GM12878 (cell line): Measurements from ENCODE around the gene DXO. TPM values are rescaled to one million over a fixed set of nuclear protein-coding genes. Genes with fewer than 3 reads are reported as not detected.

Experiments
- ATAC-seq: fragments of 200-7000 bp; cut with Tn5 transposase; 3 replicates; pipeline ENCODE4 v1.9.1; 2020; ENCODE audit warnings: mild to moderate bottlenecking, moderate library complexity
- BruUV-seq: library from RNA; stranded (reverse); fragments of 400-500 nt; replicated peaks from 2 replicates; lab custom pipeline; 2021; lab: Mats Ljungman, UMichigan
- CTCF ChIA-PET: fragments of 300-600 bp; sonication (Branson Sonifier 250); formaldehyde crosslinking; extraction: SDS; loops from one replicate; lab custom pipeline; 2021; ENCODE audit warnings: inconsistent platforms; lab: Yijun Ruan, JAX
- POLR2A ChIA-PET: fragments of 350-600 bp; formaldehyde crosslinking; extraction: SDS; loops from one replicate; lab custom pipeline; 2021; ENCODE audit warnings: inconsistent platforms; lab: Charles Lee
- RAD21 ChIA-PET: fragments of 300-600 bp; sonication (Branson Sonifier 250); formaldehyde crosslinking; loops from one replicate; lab custom pipeline; 2023; ENCODE audit warnings: antibody characterized with exemption; ENCODE audit not compliant: unreplicated experiment; lab: Charles Lee
- SMC1A ChIA-PET: fragments of 300-600 bp; sonication (Branson Sonifier 250); formaldehyde crosslinking; loops from one replicate; lab custom pipeline; 2023; ENCODE audit not compliant: unreplicated experiment, uncharacterized antibody; lab: Charles Lee
- DNase-seq: peaks from one replicate; pipeline ENCODE4 v3.0.0-alpha.2; 2011; ENCODE audit warnings: low read depth, low spot score
- FAIRE-seq: peaks from 3 replicates; lab custom pipeline; 2011; peaks lifted over from hg19 to GRCh38; lab: Jason Lieb, UNC
- H2AFZ ChIP-seq: 2 replicates; pipeline ENCODE4 v1.6.0; 2011; ENCODE audit warnings: low read depth, low read length, control low read depth; ENCODE audit not compliant: control insufficient read depth
- H3K27ac ChIP-seq: 2 replicates; pipeline ENCODE4 v1.5.1; 2011; ENCODE audit warnings: control low read depth; ENCODE audit not compliant: control insufficient read depth, insufficient read depth
- H3K27me3 ChIP-seq, 2 experiments: replicated peaks in 1 of 2; 2 replicates each; pipeline versions ENCODE4 v1.6.0 to v1.6.1; 2011; ENCODE audit warnings: low read length in 1 of 2; ENCODE audit not compliant: control insufficient read depth in 2 of 2, insufficient read depth in 2 of 2
- H3K36me3 ChIP-seq, 2 experiments: 2 replicates each; pipeline ENCODE4 v1.5.1; 2011; ENCODE audit warnings: low read length in 1 of 2; ENCODE audit not compliant: control insufficient read depth in 2 of 2, insufficient read depth in 2 of 2
- H3K4me1 ChIP-seq: 2 replicates; pipeline ENCODE4 v1.6.1; 2011; ENCODE audit warnings: mild to moderate bottlenecking, low read length, moderate library complexity, mixed read lengths; ENCODE audit not compliant: control insufficient read depth, insufficient read depth
- H3K4me2 ChIP-seq: 2 replicates; pipeline ENCODE4 v1.6.0; 2011; ENCODE audit warnings: control low read depth; ENCODE audit not compliant: control insufficient read depth, insufficient read depth
- H3K4me3 ChIP-seq: fragments of 200-600 bp; sonication (generic); 2 replicates; pipeline ENCODE4 v1.5.1; 2016
- H3K79me2 ChIP-seq: 2 replicates; pipeline ENCODE4 v1.6.0; 2011; ENCODE audit warnings: low read length; ENCODE audit not compliant: control insufficient read depth, insufficient read depth
- H3K9ac ChIP-seq: 2 replicates; pipeline ENCODE4 v1.8.0; 2011; ENCODE audit warnings: low read length, control low read depth, mixed read lengths; ENCODE audit not compliant: control insufficient read depth, insufficient read depth
- H3K9me3 ChIP-seq: replicated peaks from 3 replicates; pipeline ENCODE4 v1.5.1; 2011; ENCODE audit warnings: mild to moderate bottlenecking, low read length; ENCODE audit not compliant: control insufficient read depth, insufficient read depth
- H4K20me1 ChIP-seq: 2 replicates; pipeline ENCODE4 v1.6.0; 2011; ENCODE audit not compliant: control insufficient read depth, insufficient read depth
- ATF3 ChIP-seq: IDR thresholded peaks from 2 replicates; pipeline ENCODE4 v1.6.1; 2011; ENCODE audit warnings: low read depth, mild to moderate bottlenecking, low read length, moderate library complexity, borderline replicate concordance; ENCODE audit errors: extremely low read depth
- ATF7 ChIP-seq: fragments of 450-650 bp; IDR thresholded peaks from 2 replicates; pipeline ENCODE4 v1.6.1; 2016; ENCODE audit warnings: low read depth, mild to moderate bottlenecking
- PAX5 ChIP-seq: IDR thresholded peaks from 2 replicates; pipeline ENCODE4 v1.6.1; 2011; ENCODE audit warnings: low read depth, low read length, borderline replicate concordance
- POLR2AphosphoS5 ChIP-seq: IDR thresholded peaks from 2 replicates; pipeline ENCODE4 v1.6.1; 2011; ENCODE audit warnings: mild to moderate bottlenecking, low read length, inconsistent platforms
- PRDM15 ChIP-seq: fragments of 450-650 bp; formaldehyde crosslinking; IDR thresholded peaks from 2 replicates; pipeline ENCODE4 v1.4.0; 2020; ENCODE audit warnings: mild to moderate bottlenecking, moderate library complexity
- RAD21 ChIP-seq: IDR thresholded peaks from 2 replicates; pipeline ENCODE4 v1.6.1; 2011; ENCODE audit warnings: mild to moderate bottlenecking, low read depth, low read length, moderate library complexity; ENCODE audit not compliant: insufficient read depth
- SMARCA5 ChIP-seq: fragments of 450-650 bp; IDR thresholded peaks from 2 replicates; pipeline ENCODE4 v1.6.1; 2017; ENCODE audit warnings: mild to moderate bottlenecking
- ZBTB4 ChIP-seq: fragments of 450-650 bp; formaldehyde crosslinking; IDR thresholded peaks from 2 replicates; pipeline ENCODE4 v1.4.0; 2022; ENCODE audit warnings: mild to moderate bottlenecking, moderate library complexity
- ZNF592 ChIP-seq: fragments of 450-650 bp; IDR thresholded peaks from 2 replicates; pipeline ENCODE4 v1.6.1; 2017; ENCODE audit warnings: mild to moderate bottlenecking, moderate library complexity
- WGBS: methylation state at CpG from one replicate; pipeline ENCODE4 v1.1.6; 2016; ENCODE audit warnings: low lambda C conversion rate; ENCODE audit not compliant: insufficient replicate concordance, insufficient coverage; ENCODE audit errors: missing lambda C conversion rate; 5-methylcytosine and 5-hydroxymethylcytosine counted together
- in situ Hi-C: fragments of 300-500 bp; cut with MboI; formaldehyde crosslinking; loops from 9 replicates; pipeline ENCODE4 v1.14.3; 2018; ENCODE audit warnings: mixed read lengths
- intact Hi-C: fragments of 100-400 bp; cut with micrococcal nuclease; formaldehyde crosslinking; loops from one replicate; pipeline ENCODE4 v1.14.2; 2022; ENCODE audit not compliant: unreplicated experiment
- polyA plus RNA-seq, 11 experiments: library from polyadenylated mRNA; depleted of rRNA in 4 of 11; unstranded in 6 of 11; stranded (reverse) in 5 of 11; fragments of >200 nt; fragmentation: Nextera tagmentation in 4 of 11; fragmentation: Illumina TruSeq in 1 of 11; extraction: Ambion mirVana in 4 of 11; extraction: Trizol in 1 of 11; gene quantifications; 1 replicate in 1 of 11; 2 replicates in 10 of 11; pipeline versions ENCODE4 v1.2.1 to v1.2.3, GENCODE V29; 2011 to 2016; ENCODE audit warnings: inconsistent platforms in 2 of 11, missing spikeins in 2 of 11, low read depth in 1 of 11
- total RNA-seq, 4 experiments: library from RNA; depleted of rRNA in 3 of 4; stranded (reverse); fragments of >200 nt in 3 of 4; fragmentation: Illumina TruSeq in 1 of 4; extraction: Trizol in 1 of 4; gene quantifications; 2 replicates each; pipeline versions ENCODE4 v1.2.1 to v1.2.3, GENCODE V29; 2013 to 2021

The DXO gene
- total and polyA plus RNA-seq, 10 of the 15 experiments (the other 5 are each of a cell fraction or from before 2014, with no cell fraction given), result 4.5 to 21.4 (median 16.3) TPM

GRCh38 chr6:31971279-31971992 lies 502 bp downstream of the DXO start:
- FAIRE-seq (peak; percentile 84), DNase-seq (no peak), ATAC-seq (no peak; the same call in 1 of the 3 replicates)
- ChIA-PET CTCF (interaction anchor here (0.6 to 3.1 kb wide), 4 partner anchors 12 to 430 kb away, joined by 3 to 10 read pairs (median 4); partner anchors contain the start of genes NELFE and SKIC2), POLR2A (interaction anchor here (0.5 to 4.3 kb wide), 5 partner anchors 14 to 424 kb away, joined by 3 to 48 read pairs (median 4); partner anchors contain the start of genes NELFE, NFKBIL1, SKIC2 and ZBTB12), RAD21 (interaction anchor here (0.7 to 1.9 kb wide), 9 partner anchors 13 to 309 kb away, joined by 3 to 11 read pairs (median 3); partner anchors contain the start of genes NELFE, NEU1 and SKIC2), SMC1A (interaction anchor here (1.0 to 1.8 kb wide), 3 partner anchors 12 to 69 kb away, joined by 3 to 17 read pairs (median 3); partner anchors contain the start of genes NELFE, SKIC2 and ZBTB12)
- Histone ChIP-seq H3K4me3 (peak overlapping the region; percentile 66), H2AFZ (peak overlapping the region; percentile 99), H3K79me2 (peaks cover 22% of the 10 kb centered on the region), H3K27ac (peak overlapping the region; percentile 99), H3K9ac (peak overlapping the region; percentile 90), H3K27me3 (no peaks in the 10 kb centered on the region), H3K36me3 (peaks cover 8 to 12% of the 10 kb centered on the region in 2 experiments; a peak in 3 of 4 replicates), H4K20me1 (no peaks in the 10 kb centered on the region), H3K4me2 (peak overlapping the region; percentile 100), H3K4me1 (peaks cover 13% of the 10 kb centered on the region), H3K9me3 (no peaks in the 10 kb centered on the region)
- intact Hi-C loops (no loop called here), in situ Hi-C loops (loop anchor here (10.0 kb wide), 1 partner anchor 63 kb away; the partner anchor contains the start of gene CYP21A2)
- 27% methylated on average over 28 of the region's 29 CpGs for WGBS
- TSS peak; percentile 92 for BruUV-seq
- TF ChIP-seq RAD21 (no peak), ZBTB4 (CRISPR knock-in tag) (peak; percentile 78; the same call in 1 of the 2 replicates), ZNF592 (peak; percentile 63; the same call in 1 of the 2 replicates), PAX5 (peak; percentile 2; the same call in 1 of the 2 replicates), SMARCA5 (peak; percentile 72; the same call in 1 of the 2 replicates), ATF3 (0 out of 2 replicates have a peak, but pooled peaks have one; percentile 39), ATF7 (peak; percentile 100), POLR2AphosphoS5 (peak; percentile 67), PRDM15 (CRISPR knock-in tag) (peak; percentile 82)
